Measurements from ENCODE around the gene MACROD2.

Gene MACROD2

DNA sequence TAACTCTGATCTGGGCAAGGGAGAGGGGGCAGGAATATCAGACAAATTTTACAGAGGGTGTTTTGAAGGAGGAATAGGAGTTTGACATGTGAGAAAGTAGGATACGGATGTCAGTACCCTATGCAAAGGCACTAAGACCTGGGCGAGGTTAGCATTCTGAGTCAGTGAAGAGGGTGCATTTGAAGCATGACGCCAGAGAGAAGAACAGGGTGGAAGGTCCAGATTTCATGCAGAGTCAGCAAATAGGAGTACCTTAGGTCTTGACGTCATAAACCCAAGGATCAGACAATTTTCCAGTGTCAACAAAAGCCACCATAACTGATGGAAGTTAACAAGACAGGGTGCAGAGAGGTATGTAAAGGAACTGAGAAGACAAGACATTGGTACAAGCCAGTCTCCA, 1738.7 kb downstream of the MACROD2 start:
- ATAC-seq = no peak

DNA sequence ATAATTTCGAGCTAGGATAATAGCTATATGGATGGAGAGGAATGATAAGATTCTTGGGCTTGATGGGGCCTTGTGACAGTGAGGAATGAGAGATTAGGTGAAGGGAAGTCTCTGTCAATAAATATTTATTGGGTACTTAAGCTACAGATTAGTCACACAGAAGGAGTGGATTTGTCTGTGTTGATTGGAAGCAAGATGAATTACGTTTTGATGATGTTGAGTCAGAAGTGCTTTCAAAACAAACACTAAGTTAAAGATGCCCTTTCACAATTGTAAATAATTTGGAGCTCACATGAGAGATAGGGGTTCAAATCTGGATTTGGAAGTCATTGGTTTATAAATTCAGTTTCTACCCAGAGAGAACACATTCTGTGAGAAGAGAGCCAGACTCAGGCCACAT, 1743.7 kb downstream of the MACROD2 start:
- no peak for ATAC-seq

DNA sequence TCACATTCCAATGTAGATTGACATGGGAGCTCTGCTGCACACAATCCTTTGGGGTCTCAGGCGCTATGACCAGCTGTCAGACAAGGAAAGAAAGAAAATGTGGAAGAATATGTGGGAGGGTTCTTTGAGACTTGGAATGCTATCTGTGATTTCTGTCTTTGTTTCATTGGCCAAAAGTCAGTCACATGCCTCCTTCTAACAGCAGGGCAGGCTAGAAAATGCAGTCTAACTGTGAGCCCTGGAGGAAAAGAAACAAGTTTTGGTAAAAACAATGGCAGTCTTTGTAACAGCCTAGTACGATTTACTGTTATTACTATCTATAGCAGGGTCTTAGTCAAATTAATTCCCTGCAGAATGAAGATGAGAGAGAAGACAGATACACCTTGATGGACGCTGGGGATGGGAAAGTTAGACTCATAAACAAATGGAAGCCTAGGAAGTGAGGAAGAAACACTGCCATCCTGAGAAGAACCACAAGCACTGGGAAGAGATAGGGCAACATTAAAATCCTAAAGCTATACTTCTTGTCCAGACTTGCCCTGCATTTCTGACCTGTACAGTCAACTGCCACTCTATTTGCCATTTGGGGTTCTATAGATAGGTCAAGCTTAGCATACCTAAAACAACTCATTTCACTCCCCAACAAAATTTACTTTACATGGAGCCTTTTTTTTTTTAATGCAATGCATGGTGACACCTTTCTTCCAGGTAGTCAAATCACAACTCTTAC, 1744.9 kb downstream of the MACROD2 start:
- no peak for ATAC-seq

DNA sequence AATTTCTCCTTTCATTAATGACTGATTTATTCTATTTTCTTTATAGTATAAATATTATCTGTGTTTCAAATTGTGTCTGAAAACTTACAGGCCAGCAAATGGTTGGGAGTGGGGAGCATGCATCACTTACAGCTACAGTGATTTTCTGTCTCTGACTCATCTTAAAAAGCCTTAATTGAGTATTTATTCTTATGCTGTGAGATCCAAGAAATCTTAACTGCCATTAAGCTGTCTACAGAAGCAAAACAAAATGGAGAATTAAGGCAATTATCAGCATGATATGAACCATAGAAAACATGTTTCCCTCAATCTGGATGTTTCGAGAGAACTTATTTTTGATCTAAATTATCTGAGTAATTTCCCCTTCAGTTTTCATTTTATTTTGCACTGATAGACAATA, 1746.8 kb downstream of the MACROD2 start:
- ATAC-seq = no peak

DNA sequence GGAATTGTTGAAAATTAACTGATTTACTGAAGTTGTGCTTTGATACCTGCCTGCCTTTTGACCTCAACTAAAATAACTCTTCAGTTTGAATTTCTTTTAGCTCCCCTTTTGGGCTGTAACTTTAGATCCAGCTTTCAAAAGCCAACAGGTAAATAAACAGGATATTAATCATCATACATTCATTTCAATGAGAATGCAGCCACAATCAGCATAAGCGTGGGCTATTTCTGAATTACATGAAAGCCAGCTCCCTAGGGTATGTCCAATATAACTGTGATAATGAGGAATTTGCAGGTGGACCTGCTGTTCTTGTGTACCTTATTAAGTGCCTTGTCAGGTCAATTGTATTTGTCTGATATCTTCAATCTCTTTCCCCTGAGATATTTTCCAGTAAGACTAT, 1747.3 kb downstream of the MACROD2 start:
- no peak for ATAC-seq

DNA sequence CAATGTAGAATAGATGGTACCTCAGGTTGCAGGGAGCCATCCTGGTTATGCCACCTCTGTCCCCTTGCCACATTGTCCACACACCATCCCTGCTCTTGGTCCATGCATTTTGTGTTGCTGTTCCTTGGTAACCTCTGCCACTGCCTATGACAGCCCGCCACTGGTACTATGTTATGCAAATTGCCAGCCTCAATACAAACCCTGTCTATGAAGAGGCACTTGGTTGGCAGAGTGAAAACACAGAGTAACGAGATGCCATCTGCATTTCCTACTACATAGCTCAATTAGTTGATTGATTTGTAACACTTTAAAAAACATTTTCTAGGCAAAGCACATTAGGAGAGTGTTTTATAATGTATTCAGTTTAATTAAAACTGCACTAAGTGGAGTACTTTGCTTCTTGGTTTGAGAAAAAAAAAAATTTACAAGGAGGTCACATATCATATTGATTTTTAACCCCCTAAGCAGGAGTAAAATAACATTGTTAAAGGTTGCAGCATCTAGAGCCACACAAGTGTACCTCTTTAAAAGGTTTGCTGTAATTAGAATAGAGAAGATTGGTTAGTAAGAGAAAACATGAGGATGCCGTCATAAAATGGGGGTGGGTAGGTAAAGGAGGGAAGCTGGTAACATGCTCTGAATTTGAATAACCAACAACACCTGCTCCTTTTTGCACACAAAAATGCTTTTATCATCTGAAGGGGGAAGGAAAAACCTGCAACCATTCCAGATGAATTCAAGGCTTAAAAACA, 1760.9 kb downstream of the MACROD2 start:
- no peak for ATAC-seq

DNA sequence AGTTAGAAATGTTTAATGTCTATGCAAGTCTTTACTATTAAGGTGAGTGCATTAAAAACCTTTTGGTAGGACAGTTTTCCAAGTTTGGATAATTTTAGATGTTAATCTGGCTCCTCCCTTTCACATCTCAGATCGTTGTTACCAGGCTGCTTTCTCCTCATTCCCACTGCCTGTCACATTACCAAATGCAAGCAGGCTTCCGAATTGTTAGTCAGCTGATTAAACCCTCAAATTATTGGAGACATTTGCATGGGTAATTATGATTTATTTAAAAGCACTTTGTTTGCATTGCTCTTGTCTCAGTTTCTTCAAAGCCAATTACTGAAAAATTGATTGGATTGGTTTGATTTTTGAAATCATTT, 1761.4 kb downstream of the MACROD2 start:
- ATAC-seq = no peak

DNA sequence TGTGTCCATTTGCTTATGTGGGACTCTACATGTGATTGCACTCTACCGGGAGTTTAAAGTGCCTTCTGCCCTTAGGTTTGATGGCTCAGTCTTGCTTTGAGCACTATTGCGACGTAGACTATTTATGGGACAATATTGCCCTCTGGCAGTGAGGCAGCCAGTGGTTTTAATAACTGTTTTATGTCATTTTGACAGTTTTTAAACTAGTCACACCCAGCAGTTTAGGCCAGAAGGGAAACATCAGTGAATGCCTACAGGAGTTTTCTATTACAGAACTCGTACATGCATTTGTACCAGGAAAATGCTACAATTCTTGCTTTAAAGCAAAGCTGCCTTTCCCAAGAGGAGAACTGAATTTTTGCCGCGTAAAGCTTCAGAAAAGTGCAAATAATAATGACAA, 1764.3 kb downstream of the MACROD2 start:
- no peak for ATAC-seq

DNA sequence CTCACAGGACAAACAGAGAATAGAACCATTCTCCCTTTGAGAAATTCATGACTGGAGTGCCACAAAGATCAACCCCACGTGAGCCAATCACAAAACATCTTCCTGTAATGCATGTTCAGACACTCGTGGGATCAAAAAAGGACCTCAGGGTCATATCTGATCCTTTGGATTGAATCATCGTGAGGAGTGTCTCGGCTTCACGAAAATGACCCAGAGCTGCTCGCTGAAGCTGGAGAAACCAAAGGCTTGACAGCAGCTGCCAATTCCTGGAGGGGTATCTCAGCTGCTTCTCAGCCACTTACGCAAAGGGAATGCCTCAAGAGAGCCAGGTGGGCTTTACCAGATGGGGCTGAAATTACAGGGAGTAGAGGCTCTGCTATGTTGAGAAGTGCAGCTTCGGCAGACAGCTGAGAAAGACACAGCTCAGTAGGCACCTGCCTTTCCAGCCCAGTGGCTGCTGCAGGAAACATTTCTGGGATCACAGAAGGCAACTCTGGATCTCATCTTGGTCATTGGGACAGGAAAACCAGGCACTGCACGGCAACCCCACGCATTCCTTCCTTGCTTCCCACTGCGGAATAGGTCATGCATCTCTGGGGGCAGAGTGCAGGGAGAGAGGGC, 1764.8 kb downstream of the MACROD2 start:
- ATAC-seq = no peak

DNA sequence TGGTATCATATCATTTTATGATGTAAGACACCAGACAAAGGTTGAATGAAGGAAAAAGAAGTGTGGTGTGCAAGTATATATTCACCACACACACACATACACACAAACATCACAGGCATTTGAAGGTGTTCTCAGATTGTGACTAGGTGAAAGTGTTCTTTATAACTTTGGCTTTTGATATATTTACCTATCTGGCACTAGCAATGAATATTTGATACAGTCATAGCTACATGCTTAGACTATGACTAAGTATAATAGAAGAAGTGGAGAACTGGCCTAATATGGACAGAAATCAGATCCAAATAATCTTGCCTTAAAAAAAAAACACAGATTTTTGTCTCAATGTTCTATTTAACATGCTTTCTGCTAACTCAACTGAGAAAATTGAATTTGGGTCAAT, 1768.0 kb downstream of the MACROD2 start:
- no peak for ATAC-seq

DNA sequence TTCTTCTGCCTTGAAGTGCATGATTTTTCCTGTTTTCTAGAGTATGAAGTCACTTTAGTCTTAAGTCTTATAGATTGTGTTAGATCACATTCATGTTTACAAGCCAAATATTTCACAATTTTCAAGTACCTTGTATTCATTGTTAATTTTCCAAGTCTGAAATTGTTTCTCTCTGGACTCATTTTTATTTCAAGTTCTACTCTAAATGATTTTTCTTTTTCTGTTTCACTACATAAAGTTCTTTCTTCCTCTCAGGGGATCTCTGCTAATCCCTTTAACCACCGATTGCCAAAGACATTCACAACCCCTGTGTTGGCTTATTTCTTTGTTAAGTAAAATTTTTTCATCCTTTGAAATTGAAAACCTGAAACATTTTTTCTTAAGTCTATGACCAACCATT, 1772.3 kb downstream of the MACROD2 start:
- no peak for ATAC-seq

DNA sequence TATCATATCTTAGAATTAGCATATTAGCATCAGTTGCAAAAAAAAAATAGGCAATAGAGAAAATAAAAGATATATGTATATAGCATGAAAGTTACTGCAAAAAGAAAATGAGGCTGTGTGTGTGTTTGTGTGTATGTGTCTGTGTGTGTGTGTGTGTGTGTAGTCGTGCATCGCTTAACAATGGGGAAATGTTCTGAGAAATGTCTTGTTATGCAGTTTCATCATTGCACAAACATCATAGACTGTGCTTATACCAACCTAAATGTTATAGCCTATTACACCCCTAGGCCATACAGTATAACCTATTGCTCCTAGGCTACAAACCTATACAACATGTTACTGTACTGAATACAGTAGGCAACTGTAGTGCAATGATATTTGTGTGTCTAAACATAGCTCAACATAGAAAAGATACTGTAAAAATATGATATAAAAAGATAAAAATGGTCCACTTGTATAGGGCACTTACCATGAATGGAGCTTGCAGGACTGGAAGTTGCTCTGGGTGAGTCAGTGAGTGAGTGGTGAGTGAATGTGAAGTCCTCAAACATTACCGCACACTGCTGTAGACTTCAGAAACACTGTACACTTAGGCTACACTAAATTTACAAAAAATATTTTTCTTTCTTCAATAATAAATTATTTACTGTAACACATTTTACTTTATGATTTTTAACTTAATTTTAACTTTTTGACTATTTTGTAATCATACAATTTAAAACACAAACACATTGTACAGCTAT, 1772.9 kb downstream of the MACROD2 start:
- ATAC-seq = no peak

DNA sequence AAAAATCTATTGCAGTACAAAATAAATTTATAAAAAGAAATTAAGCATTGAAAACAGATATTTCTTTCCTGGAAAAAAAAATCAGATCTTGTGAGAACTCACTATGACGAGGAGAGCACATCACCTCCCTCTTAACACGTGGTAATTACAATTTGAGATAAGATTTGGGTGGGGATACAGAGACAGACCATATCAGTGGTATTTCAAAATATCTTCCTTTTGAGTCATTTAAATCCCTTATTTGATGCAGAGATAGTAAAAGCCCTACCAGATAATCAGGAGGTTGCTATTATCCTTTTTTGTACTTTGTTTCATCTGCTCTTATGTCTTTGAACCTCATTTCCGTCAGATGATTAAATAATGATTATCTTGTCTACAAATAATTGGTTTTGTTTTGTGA, 1777.5 kb downstream of the MACROD2 start:
- ATAC-seq = no peak

DNA sequence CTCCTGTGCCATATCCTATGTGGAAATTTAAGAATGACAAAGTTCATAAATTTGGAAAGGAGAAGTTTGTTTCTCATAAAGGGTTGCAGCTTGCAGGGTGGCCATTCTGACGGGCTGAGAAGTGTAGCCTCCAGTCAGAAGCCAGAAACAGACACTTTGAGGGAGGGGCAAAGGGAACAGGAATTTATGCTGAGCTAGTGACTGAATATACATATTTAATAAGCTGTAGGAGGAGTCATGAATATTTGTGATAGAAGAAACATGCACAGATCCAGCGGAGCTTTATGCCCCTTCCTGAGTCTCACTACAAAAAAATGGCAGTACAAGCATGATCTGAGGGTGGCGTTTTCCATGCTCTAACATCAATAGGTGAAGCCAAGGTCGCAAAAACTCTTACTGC, 1779.6 kb downstream of the MACROD2 start:
- ATAC-seq = no peak

DNA sequence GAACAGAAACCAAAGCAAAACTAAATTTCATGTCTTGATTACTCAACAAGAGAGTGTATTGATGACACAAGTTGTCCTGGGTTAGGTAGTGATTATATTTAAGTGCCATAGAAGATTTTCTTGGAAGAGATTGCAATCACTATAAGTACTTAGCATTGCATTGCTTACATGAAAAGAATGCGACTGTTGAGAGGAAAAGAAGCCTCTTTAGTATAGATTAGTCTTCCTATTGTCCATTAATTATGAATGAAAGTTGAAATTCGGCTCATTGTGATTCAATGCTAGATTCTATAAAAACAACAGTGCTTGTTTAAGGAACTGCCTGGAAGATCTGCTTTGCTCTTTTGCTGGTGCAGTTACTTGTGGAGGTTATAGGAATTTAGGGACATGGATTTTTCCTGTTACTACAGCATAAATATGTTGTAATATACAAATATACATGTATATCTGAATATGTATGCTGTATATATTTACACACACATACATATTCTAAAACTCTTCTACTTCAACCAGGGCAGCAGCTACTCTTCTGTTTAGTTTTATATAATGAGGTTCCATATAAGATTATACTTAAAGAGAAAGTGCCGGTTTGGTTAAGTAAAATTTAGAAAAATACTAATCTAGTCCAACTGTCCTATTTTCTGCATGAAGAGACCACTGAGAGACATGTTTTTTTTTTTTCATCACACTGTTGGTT, 1781.6 kb downstream of the MACROD2 start:
- no peak for ATAC-seq

DNA sequence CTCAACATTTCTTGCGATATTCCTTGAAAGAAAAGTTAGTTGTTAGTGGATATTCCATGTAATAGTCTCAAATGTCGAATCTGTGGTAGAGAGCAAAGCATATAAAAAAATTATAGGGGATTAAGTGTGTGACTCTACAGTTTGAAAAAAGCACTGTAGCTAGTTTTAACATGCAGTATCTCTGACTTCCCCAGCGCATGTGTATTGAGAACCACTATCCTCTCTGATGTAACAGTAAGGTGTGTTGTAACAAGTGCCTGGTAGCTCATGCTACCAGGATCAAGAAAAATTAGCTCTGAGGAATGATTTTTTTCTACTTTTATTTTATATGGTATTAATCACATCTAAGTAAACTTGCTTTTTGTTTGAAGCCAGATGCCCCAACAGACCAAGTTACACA, 1788.7 kb downstream of the MACROD2 start:
- ATAC-seq = no peak

DNA sequence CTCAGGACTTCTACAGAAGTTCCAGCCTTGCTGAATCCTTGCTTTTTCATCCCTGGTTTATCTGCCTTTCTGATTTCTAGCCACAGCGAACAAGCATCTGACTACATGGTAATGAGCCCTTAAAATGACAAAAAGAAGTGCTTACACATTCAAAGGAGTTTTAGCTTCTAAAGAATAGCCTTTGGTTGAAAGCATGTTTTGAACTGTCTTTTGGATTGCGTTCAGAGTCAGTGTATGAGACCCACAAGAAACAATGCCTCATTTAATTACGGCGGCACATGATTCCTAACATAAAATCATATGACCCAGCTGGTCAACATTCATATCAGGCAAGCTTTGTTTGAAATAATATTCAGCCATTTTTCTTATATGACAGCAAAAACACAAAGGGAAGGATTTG, 1793.8 kb downstream of the MACROD2 start:
- no peak for ATAC-seq

DNA sequence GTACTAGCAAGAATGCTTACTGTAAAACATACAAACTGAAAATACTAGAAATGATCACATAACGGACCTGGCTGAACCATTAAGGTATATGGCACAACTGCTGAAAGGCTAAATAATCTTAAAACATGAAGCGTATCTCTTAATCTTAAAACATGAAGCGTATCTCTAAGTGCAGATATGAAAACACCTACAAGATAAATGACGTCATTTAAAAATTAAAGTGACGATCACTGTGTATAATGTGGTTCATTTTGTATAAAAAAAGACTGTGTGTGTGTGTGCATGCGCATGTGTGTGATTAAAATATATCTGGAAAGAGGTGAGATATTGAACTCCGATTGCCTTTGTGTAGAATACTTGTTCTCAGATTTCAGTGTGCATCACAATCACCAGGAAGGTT, 1797.5 kb downstream of the MACROD2 start:
- ATAC-seq = no peak

DNA sequence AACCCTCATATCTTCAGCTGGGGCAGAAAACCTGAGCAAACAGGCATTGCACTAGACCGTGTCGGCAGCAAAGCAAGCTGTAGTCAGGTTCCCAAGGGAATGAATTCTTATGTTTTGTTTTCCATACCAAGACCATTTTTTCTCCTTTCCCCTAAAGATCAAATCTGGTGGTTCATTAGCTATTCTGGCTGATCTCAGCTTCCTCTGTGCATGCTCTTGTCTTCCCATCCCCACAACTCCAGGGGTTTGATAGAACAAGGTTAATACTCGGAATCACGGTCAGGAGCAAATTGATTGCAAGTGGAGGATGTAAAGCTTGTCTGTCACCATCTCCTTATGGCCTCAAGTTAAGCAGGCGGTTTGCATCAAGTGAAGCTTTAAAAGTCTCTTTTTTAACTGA, 1799.1 kb downstream of the MACROD2 start:
- ATAC-seq = no peak

DNA sequence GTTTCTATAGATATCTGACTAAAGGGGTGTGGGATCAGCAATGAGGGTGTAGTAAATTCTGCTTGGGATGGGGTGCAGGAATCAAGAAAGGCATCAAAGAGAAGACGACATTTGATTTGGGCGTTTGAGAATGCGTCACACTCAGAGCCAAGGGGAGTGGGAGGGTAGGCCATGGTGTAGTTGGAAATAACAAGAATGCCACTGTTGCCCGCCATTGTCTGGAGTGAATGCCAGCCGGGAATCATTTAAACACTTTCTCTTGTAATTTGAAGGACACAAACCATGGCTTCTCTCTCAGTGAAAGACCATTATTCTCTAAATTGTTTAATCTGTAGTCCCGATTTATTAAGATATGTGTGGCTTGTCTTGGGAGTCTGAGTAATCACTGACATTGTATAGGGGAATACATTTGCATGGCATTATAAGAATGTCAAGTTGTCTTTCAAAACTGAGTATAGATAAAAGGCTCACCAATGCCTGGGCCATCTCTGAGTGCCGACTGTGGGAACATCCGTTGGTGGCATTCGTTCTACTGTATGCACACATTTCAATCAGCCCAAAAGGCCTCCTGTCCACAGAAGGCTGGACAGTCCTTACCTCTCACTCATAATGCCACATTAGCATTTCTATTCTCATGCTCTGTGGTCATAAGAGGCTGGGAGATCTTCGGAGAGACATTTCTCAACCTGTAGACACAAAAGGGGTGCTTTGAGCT, 1800.1 kb downstream of the MACROD2 start:
- no peak for ATAC-seq

DNA sequence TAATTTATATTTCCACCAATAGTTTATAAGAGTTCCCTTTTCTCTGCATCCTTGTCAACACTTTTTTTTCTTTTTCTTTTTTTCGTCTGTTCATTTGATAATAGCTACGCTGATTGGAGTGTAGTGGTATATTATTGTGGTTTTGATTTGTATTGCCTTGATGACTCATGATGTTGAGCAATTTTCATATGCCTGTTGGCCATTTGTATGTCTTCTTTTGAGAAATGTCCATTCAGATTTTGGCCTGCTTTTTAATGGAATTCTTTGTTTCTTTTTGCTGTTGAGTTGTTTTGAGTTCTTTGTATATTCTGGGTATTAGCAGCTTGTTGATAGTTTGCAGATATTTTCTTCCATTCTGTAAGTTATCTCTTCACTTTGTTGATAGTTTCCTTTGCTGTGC, 1804.6 kb downstream of the MACROD2 start:
- ATAC-seq = no peak

DNA sequence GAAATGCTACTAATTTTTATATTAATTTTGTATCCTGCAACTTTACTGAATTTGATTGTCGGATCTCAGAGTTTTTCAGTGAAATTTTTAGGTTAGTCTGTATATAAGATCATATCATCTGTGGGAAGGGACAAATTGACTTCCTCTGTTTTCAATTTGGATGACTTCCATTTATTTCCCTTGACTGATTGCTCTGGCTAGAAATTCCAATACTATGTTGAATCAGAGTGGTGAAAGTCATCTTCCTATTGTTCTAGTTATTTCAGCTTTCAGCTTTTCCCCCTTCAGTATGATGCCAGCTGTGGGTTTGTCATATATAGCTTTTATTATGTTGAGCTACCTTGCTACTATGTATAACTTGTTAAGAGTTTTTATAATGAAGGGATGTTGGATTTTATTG, 1806.7 kb downstream of the MACROD2 start:
- ATAC-seq = no peak

All from activated CD4-positive, CD25-positive, alpha-beta regulatory T cell treated with anti-CD3 and anti-CD28 coated beads, Interleukin-2, amount 50 U/mL, for 24 hours (primary cell).